Fibroblast of mammary gland (primary cell): ENCODE measurements around the gene OPCML.

Source experiments
- DNase-seq: peaks from one replicate; pipeline ENCODE4 v3.0.0-alpha.2; 2010; ENCODE audit warnings: low read depth
- H3K4me3 ChIP-seq: 2 replicates; pipeline ENCODE4 v1.5.1; 2011; ENCODE audit warnings: low read depth, mild to moderate bottlenecking, low read length, moderate library complexity; ENCODE audit not compliant: control insufficient read depth
- TF ChIP-seq, protein P1 (sequence below): conservative IDR thresholded peaks from 2 replicates; pipeline ENCODE4 v1.5.1; 2011; ENCODE audit warnings: low read depth, low read length, inconsistent platforms; ENCODE audit not compliant: control insufficient read depth, insufficient read depth

OPCML gene

DNA sequence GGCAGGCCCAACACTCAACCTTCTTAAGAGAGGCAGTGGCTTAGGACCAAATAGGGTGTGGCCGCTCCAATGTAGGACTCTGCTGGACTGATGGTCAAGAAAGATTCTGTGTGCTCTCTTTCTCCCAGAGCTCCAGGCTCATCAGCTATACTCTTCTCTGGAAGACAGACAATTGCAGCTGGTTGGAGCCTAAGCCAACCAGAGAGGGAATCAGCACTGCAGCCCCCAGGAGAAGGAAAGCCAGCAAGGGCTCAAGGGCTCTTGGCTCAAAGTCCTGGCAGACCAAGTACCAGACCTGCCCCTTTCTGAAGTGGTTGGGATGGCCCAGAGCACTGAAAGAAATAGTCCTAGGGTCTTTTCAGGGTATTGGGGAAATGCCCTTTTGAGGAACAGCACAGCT, 1084.5 kb downstream of the OPCML start:
- no peak overlapping the region for H3K4me3 ChIP-seq
- no peak for DNase-seq
- TF ChIP-seq, protein P1, sequence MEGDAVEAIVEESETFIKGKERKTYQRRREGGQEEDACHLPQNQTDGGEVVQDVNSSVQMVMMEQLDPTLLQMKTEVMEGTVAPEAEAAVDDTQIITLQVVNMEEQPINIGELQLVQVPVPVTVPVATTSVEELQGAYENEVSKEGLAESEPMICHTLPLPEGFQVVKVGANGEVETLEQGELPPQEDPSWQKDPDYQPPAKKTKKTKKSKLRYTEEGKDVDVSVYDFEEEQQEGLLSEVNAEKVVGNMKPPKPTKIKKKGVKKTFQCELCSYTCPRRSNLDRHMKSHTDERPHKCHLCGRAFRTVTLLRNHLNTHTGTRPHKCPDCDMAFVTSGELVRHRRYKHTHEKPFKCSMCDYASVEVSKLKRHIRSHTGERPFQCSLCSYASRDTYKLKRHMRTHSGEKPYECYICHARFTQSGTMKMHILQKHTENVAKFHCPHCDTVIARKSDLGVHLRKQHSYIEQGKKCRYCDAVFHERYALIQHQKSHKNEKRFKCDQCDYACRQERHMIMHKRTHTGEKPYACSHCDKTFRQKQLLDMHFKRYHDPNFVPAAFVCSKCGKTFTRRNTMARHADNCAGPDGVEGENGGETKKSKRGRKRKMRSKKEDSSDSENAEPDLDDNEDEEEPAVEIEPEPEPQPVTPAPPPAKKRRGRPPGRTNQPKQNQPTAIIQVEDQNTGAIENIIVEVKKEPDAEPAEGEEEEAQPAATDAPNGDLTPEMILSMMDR, result no peak

DNA sequence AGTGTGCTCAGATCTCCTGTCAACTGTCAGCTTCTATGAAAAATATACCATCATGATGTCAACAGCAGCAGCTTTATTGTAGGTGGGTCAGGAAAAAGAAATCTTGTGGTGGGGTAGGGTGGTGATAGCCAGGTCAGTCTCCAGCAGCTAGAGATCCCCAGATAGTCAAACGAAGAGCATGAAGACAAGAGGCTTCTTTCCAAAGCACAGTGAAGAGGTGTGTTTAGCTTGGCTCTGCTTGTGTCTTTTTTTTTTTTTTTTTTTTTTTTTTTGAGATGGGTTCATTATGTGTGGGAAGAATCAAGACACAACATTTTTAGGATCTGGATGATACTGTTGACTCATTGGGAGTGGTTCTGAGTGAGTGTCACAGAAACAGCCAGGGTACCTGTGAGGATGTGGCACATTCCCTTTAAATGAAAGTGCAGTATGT, 1086.4 kb downstream of the OPCML start:
- TF ChIP-seq, protein P1, result no peak
- no peak for DNase-seq
- no peak overlapping the region for H3K4me3 ChIP-seq

DNA sequence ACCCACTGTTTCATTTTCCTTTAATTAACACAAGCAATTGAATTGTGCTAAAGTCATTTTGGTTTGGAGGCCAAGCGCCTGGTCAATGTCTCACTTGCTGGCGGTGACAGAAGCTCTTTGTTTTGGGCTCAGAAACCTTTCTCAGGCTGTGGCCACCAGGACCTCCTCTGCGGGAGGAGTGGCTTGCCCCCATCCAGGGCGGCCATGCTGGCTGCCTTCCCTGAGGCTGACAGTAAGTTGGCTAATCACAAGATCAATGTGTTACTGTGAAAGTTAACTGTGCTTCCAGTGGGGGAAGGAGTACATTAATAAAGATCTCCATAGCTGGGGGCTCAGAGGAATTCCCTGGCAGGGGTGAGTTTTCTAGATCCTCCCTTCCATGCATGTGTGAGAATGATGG, 1087.4 kb downstream of the OPCML start:
- TF ChIP-seq, protein P1, result no peak
- H3K4me3 ChIP-seq, result no peak overlapping the region
- DNase-seq, result no peak

DNA sequence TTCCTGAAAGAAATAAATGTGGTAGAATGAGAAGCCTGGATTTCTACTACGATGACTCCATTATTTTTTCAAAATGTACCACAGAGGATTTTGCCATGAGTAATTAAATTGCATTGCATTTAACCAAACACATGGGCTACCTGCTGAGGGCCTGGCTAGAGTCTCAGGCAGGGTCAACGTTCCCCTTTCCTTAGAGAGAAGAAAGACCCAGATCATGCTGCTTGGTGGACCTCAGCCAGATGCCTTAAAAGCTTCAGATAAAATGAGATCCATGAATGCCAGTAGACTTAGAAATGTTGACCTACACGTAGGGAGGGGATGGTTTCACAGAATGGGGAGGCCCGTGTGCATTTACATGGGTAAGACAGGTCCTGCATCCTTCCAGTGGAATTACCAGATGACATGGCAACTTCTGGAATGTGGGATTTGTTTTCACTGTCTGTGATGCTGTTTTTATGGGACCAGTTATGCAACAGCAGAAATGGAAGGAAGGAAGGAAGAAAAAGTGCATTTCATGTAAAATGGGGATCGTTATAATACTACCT, 1092.5 kb downstream of the OPCML start:
- TF ChIP-seq, protein P1, result no peak
- no peak for DNase-seq
- H3K4me3 ChIP-seq, result no peak overlapping the region

DNA sequence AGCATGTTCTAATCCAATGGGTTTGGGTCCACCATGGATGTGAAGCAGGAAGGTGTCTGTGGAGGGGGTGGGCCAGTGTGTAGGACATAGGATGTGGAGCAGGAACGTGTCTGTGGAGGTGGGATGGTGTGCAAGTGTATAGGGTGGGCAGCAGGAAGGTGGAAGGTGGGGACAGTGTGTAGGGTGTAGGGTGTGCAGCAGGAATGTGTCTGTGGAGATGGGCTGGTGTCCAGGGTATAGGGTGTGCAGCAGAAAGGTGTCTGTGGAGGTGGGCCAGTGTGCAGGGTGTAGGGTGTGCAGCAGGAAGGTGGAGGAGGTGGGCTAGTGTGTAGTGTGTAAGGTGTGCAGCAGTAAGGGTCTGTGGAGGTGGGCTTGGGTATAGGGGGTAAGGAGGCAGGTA, 1093.9 kb downstream of the OPCML start:
- TF ChIP-seq, protein P1, result no peak
- no peak overlapping the region for H3K4me3 ChIP-seq

DNA sequence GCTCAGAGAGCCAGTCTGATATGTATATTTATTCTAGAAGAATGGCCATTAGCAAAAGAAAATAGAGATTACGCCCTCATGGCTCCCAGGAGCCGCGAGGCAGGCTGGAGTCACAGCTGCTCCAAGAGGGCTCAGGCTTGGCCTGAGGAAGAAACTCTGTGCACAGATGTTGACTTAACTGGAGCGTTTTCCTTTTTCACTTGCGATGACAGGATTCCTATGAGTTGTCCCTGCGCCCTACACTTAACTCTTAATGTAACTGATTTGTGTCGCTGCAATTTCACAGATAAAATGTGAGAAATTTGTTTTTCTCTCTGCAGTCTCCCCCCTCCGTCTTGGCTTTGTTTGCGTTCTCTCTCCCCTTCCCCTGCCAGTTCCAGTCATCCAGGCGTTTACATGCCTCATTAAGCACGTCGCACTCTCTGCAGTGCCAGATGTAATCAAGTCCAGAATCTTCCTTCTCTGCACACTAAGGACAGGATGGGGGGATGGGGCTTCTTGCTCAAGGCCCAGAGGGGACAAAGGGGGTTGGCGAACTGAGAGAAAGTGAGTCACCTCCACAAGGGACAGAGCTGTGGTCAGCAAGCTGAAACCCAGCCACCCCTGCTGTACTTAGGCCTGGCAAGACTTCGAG, 1101.8 kb downstream of the OPCML start:
- TF ChIP-seq, protein P1, result no peak
- H3K4me3 ChIP-seq, result no peak overlapping the region
- DNase-seq, result no peak

More for the DNA sequence above, 1093.9 kb downstream of the OPCML start:
- DNase-seq, result no peak

DNA sequence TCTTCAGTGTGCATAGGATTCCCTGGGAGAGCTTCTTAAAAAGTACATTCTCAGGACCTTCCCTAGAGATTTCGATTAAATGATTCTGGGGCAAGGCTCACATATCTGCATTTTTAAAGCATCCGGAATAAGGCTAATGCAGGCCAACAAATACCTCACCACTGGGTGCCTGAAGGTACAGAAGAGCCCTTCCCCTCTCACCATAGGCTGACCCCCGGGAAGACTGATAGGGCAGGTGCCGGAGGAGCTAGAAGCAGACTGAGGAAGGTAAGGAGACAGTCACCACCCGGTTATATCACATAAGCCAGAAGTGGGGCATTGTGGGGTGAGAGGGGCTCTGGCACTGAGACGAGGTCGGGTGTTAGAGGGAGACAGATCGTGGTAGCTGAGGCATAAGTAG, 1102.6 kb downstream of the OPCML start:
- no peak overlapping the region for H3K4me3 ChIP-seq
- DNase-seq, result no peak
- TF ChIP-seq, protein P1, result no peak
